ENCODE results near the gene CSNK1G2. TPM values are rescaled to one million over a fixed set of nuclear protein-coding genes. Genes with fewer than 3 reads are reported as not detected.

CSNK1G2 gene
- total and polyA plus RNA-seq, 2 experiments from 2014 or later = 39.6 to 147 TPM

- Mint-ChIP-seq H3K36me3 (ENCODE audit: low read depth) (peaks cover 12% of the 10 kb centered on the region; the same call in 2 of the 3 replicates), H3K9me3 (peaks cover 17% of the 10 kb centered on the region), H3K27me3 (ENCODE audit: insufficient read depth, low read depth, poor library complexity) (peaks cover 11% of the 10 kb centered on the region), H3K4me3 (no peak overlapping the region), H3K27ac (no peak overlapping the region), H3K4me1 (peaks cover 3% of the 10 kb centered on the region; the same call in 1 of the 3 replicates)
- ATAC-seq = no peak
- H4K20me1 ChIP-seq (replicated peaks; ENCODE audit: insufficient read depth) = no peaks in the 10 kb centered on the region
- DNase-seq (ENCODE audit: low spot score) = no peak
- H3K79me2 ChIP-seq (replicated peaks; ENCODE audit: insufficient read depth) = no peaks in the 10 kb centered on the region
- no peak overlapping the region for H3K4me2 ChIP-seq
- no peaks in the 10 kb centered on the region for H3K36me3 ChIP-seq (ENCODE audit: insufficient read depth)
- no peak overlapping the region for H3K4me3 ChIP-seq
- H3K27me3 ChIP-seq (ENCODE audit: insufficient read depth) = no peaks in the 10 kb centered on the region
- no peak for TF ChIP-seq CTCF (conservative IDR thresholded peaks at IDR 0.05; ENCODE audit: low read depth in 2 of 2)
- TF ChIP-seq STAT1 (IDR thresholded peaks at IDR 0.05; ENCODE audit: unreplicated experiment) = no peak
- TF ChIP-seq POLR2AphosphoS5 (IDR thresholded peaks at IDR 0.05; ENCODE audit: low read depth) = no peak
- H2AFZ ChIP-seq = no peak overlapping the region
- H3K9me2 ChIP-seq (ENCODE audit: insufficient read depth) = no peaks in the 10 kb centered on the region
- H3K27ac ChIP-seq (ENCODE audit: low read depth) = no peak overlapping the region
- H3K4me1 ChIP-seq (ENCODE audit: insufficient read depth) = no peaks in the 10 kb centered on the region
- H3F3A ChIP-seq (replicated peaks; ENCODE audit: low read depth) = peaks cover 10% of the 10 kb centered on the region; the same call in 1 of the 2 replicates
These were observed 85.8 kb downstream of the CSNK1G2 start for GRCh38 chr19:2026770-2027169.

GRCh38 chr19:2027361-2027760, 86.4 kb downstream of the CSNK1G2 start:
- no peaks in the 10 kb centered on the region for H4K20me1 ChIP-seq (replicated peaks; ENCODE audit: insufficient read depth)
- H3K27ac ChIP-seq (ENCODE audit: low read depth) = no peak overlapping the region
- Mint-ChIP-seq H3K4me3 (no peak overlapping the region), H3K4me1 (peaks cover 6% of the 10 kb centered on the region; the same call in 2 of the 3 replicates), H3K27ac (no peak overlapping the region), H3K27me3 (ENCODE audit: insufficient read depth, low read depth, poor library complexity) (peaks cover 10% of the 10 kb centered on the region), H3K36me3 (ENCODE audit: low read depth) (peaks cover 12% of the 10 kb centered on the region; the same call in 2 of the 3 replicates), H3K9me3 (peaks cover 17% of the 10 kb centered on the region)
- H3K27me3 ChIP-seq (ENCODE audit: insufficient read depth) = no peaks in the 10 kb centered on the region
- no peaks in the 10 kb centered on the region for H3K36me3 ChIP-seq (ENCODE audit: insufficient read depth)
- no peaks in the 10 kb centered on the region for H3K4me1 ChIP-seq (ENCODE audit: insufficient read depth)
- no peak overlapping the region for H2AFZ ChIP-seq
- H3F3A ChIP-seq (replicated peaks; ENCODE audit: low read depth) = peaks cover 10% of the 10 kb centered on the region; the same call in 1 of the 2 replicates
- H3K4me2 ChIP-seq = no peak overlapping the region
- no peak for ATAC-seq
- no peaks in the 10 kb centered on the region for H3K9me2 ChIP-seq (ENCODE audit: insufficient read depth)
- H3K4me3 ChIP-seq = no peak overlapping the region
- no peak for TF ChIP-seq NANOG (IDR thresholded peaks at IDR 0.05; ENCODE audit: borderline replicate concordance)
- no peaks in the 10 kb centered on the region for H3K79me2 ChIP-seq (replicated peaks; ENCODE audit: insufficient read depth)
- DNase-seq (ENCODE audit: low spot score) = no peak

Small RNAs within 50 kb of the gene (small RNA-seq; reads per million reads assigned to genes)
- gene AC007136.1 (ENCODE audit: low replicate concordance) = not detected

Other genes starting within 250 kb of the CSNK1G2 start
- not detected in 2 replicates for gene ONECUT3, start 187.7 kb upstream of the CSNK1G2 start, total RNA-seq (2014; rRNA removed; shearing (Covaris generic))
- not detected in 2 replicates for gene ONECUT3, start 187.7 kb upstream of the CSNK1G2 start, polyA plus RNA-seq (2016; fragmentation: Nextera tagmentation; extraction: Ambion mirVana)
- 2.8 and 6.0 TPM in 2 replicates for gene ATP8B3, start 128.9 kb upstream of the CSNK1G2 start, total RNA-seq (2014; rRNA removed; shearing (Covaris generic))
- gene ATP8B3, start 128.9 kb upstream of the CSNK1G2 start, polyA plus RNA-seq (2016; fragmentation: Nextera tagmentation; extraction: Ambion mirVana) = 1.7 and 2.1 TPM in 2 replicates
- 28.4 and 90.1 TPM in 2 replicates for gene REXO1, start 92.7 kb upstream of the CSNK1G2 start, total RNA-seq (2014; rRNA removed; shearing (Covaris generic))
- gene REXO1, start 92.7 kb upstream of the CSNK1G2 start, polyA plus RNA-seq (2016; fragmentation: Nextera tagmentation; extraction: Ambion mirVana) = 20.2 and 23.5 TPM in 2 replicates
- 20.2 and 22.0 TPM in 2 replicates for gene KLF16, start 77.6 kb upstream of the CSNK1G2 start, total RNA-seq (2014; rRNA removed; shearing (Covaris generic))
- gene KLF16, start 77.6 kb upstream of the CSNK1G2 start, polyA plus RNA-seq (2016; fragmentation: Nextera tagmentation; extraction: Ambion mirVana) = 8.9 and 12.3 TPM in 2 replicates
- gene ABHD17A, start 55.7 kb upstream of the CSNK1G2 start, total RNA-seq (2014; rRNA removed; shearing (Covaris generic)) = 68.8 and 99.9 TPM in 2 replicates
- 34.2 and 37.1 TPM in 2 replicates for gene ABHD17A, start 55.7 kb upstream of the CSNK1G2 start, polyA plus RNA-seq (2016; fragmentation: Nextera tagmentation; extraction: Ambion mirVana)
- gene ADAT3, start 35.8 kb upstream of the CSNK1G2 start, total RNA-seq (2014; rRNA removed; shearing (Covaris generic)) = 10.6 and 12.4 TPM in 2 replicates
- gene ADAT3, start 35.8 kb upstream of the CSNK1G2 start, polyA plus RNA-seq (2016; fragmentation: Nextera tagmentation; extraction: Ambion mirVana) = 7.8 and 7.9 TPM in 2 replicates
- 87.0 and 106 TPM in 2 replicates for gene SCAMP4, start 35.8 kb upstream of the CSNK1G2 start, total RNA-seq (2014; rRNA removed; shearing (Covaris generic))
- 35.5 and 39.4 TPM in 2 replicates for gene SCAMP4, start 35.8 kb upstream of the CSNK1G2 start, polyA plus RNA-seq (2016; fragmentation: Nextera tagmentation; extraction: Ambion mirVana)
- 106 and 130 TPM in 2 replicates for gene BTBD2, start 74.5 kb downstream of the CSNK1G2 start, total RNA-seq (2014; rRNA removed; shearing (Covaris generic))
- gene BTBD2, start 74.5 kb downstream of the CSNK1G2 start, polyA plus RNA-seq (2016; fragmentation: Nextera tagmentation; extraction: Ambion mirVana) = 23.8 and 27.2 TPM in 2 replicates
- 123 and 159 TPM in 2 replicates for gene MKNK2, start 110.1 kb downstream of the CSNK1G2 start, total RNA-seq (2014; rRNA removed; shearing (Covaris generic))
- 71.0 and 106 TPM in 2 replicates for gene MKNK2, start 110.1 kb downstream of the CSNK1G2 start, polyA plus RNA-seq (2016; fragmentation: Nextera tagmentation; extraction: Ambion mirVana)
- gene MOB3A, start 155.2 kb downstream of the CSNK1G2 start, total RNA-seq (2014; rRNA removed; shearing (Covaris generic)) = 5.9 and 9.4 TPM in 2 replicates
- gene MOB3A, start 155.2 kb downstream of the CSNK1G2 start, polyA plus RNA-seq (2016; fragmentation: Nextera tagmentation; extraction: Ambion mirVana) = 2.9 TPM in 2 replicates
- 2.2 and 2.6 TPM in 2 replicates for gene IZUMO4, start 155.7 kb downstream of the CSNK1G2 start, total RNA-seq (2014; rRNA removed; shearing (Covaris generic))
- gene IZUMO4, start 155.7 kb downstream of the CSNK1G2 start, polyA plus RNA-seq (2016; fragmentation: Nextera tagmentation; extraction: Ambion mirVana) = 0.57 and 0.82 TPM in 2 replicates
- gene AP3D1, start 210.4 kb downstream of the CSNK1G2 start, total RNA-seq (2014; rRNA removed; shearing (Covaris generic)) = 205 and 236 TPM in 2 replicates
- gene AP3D1, start 210.4 kb downstream of the CSNK1G2 start, polyA plus RNA-seq (2016; fragmentation: Nextera tagmentation; extraction: Ambion mirVana) = 101 and 117 TPM in 2 replicates
- 23.4 and 40.6 TPM in 2 replicates for gene DOT1L, start 222.8 kb downstream of the CSNK1G2 start, total RNA-seq (2014; rRNA removed; shearing (Covaris generic))
- gene DOT1L, start 222.8 kb downstream of the CSNK1G2 start, polyA plus RNA-seq (2016; fragmentation: Nextera tagmentation; extraction: Ambion mirVana) = 25.5 and 31.0 TPM in 2 replicates

Measured in GM23338 (cell line).